ENCODE results near the gene PROKR2.

PROKR2 gene

DNA sequence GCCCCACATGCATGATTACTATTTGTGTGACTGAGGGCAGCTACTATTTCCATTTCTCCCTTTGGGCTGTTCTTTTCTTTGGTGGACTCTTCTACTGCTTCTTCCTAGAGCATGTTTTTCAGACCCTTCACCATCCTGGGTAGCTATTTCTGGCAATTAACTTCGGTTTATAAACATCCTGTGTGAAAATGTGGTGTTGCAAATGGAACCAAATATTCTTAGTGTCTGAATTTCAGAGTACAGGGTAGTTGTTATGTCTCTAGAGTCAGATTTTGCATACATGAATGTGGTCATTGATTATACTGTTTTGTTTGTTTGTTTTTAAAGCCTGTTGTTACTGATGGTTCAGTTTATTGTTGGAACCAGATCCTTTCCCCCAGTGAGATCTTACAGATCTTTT, 49.7 kb downstream of the PROKR2 start:
- Histone ChIP-seq H3K4me1 (peaks cover 26 to 100% (median 96%) of the 10 kb centered on the region in 10 experiments), H3K27me3 (no peaks in the 10 kb centered on the region)

More for the DNA sequence above, 49.7 kb downstream of the PROKR2 start:
- Histone ChIP-seq H3K9ac (peak overlapping the region in 1 of 11 experiments; percentile 31; a peak in 1 of 22 replicates), H3K27ac (peak overlapping the region in 8 of 11 experiments; percentile 17 to 68 (median 56); a peak in 16 of 22 replicates), H3K4me2 (peak overlapping the region in 10 of 11 experiments; percentile 9 to 82 (median 66); a peak in 19 of 22 replicates), H4K20me1 (no peaks in the 10 kb centered on the region), H3K4me3 (no peak overlapping the region), H3K9me3 (replicated peaks in 1 of 11) (no peaks in the 10 kb centered on the region), H3K36me3 (no peaks in the 10 kb centered on the region)
- TF ChIP-seq Cebpa-rat (IDR thresholded peaks at IDR 0.05), result no peak
